GM19239 (cell line): ENCODE measurements around the gene SOD1.

Experiments
- DNase-seq: peaks from one replicate; pipeline ENCODE4 v3.0.0; 2011; ENCODE audit warnings: low spot score; ENCODE audit not compliant: insufficient read length
- FAIRE-seq: peaks from 2 replicates; lab custom pipeline; 2011; peaks lifted over from hg19 to GRCh38; lab: Jason Lieb, UNC

SOD1 gene

GRCh38 chr21:31677047-31677446 lies 17.6 kb downstream of the SOD1 start:
- FAIRE-seq (no peak), DNase-seq (no peak)

GRCh38 chr21:31678478-31678877 lies 19.0 kb downstream of the SOD1 start:
- FAIRE-seq: no peak
- DNase-seq: no peak

GRCh38 chr21:31682620-31683019 lies 23.1 kb downstream of the SOD1 start:
- FAIRE-seq (no peak), DNase-seq (no peak)

- DNase-seq (no peak), FAIRE-seq (no peak)
These were observed 23.5 kb downstream of the SOD1 start for GRCh38 chr21:31683029-31683428.

GRCh38 chr21:31684918-31685317 lies 25.4 kb downstream of the SOD1 start:
- FAIRE-seq (no peak), DNase-seq (no peak)

GRCh38 chr21:31686272-31686915 lies 26.9 kb downstream of the SOD1 start:
- no peak for DNase-seq
- no peak for FAIRE-seq

- DNase-seq (no peak), FAIRE-seq (no peak)
These were observed 27.6 kb downstream of the SOD1 start for GRCh38 chr21:31687108-31687507.

- no peak for DNase-seq
- FAIRE-seq: no peak
These were observed 29.3 kb downstream of the SOD1 start for GRCh38 chr21:31688603-31689368.

- no peak for DNase-seq
- FAIRE-seq: no peak
These were observed 33.7 kb downstream of the SOD1 start for GRCh38 chr21:31693222-31693621.

GRCh38 chr21:31696424-31696823 lies 36.9 kb downstream of the SOD1 start:
- FAIRE-seq: no peak
- DNase-seq: no peak

GRCh38 chr21:31698461-31698860 lies 39.0 kb downstream of the SOD1 start:
- DNase-seq: no peak
- FAIRE-seq: no peak

GRCh38 chr21:31700040-31700439 lies 40.5 kb downstream of the SOD1 start:
- DNase-seq (no peak), FAIRE-seq (no peak)

GRCh38 chr21:31706562-31706961 lies 47.1 kb downstream of the SOD1 start:
- FAIRE-seq: no peak

GRCh38 chr21:31707499-31707898 lies 48.0 kb downstream of the SOD1 start:
- FAIRE-seq (no peak), DNase-seq (no peak)

More at GRCh38 chr21:31706562-31706961, 47.1 kb downstream of the SOD1 start:
- no peak for DNase-seq

- FAIRE-seq (no peak), DNase-seq (no peak)
These were observed 49.0 kb downstream of the SOD1 start for GRCh38 chr21:31708541-31708940.

GRCh38 chr21:31710586-31710985 lies 51.1 kb downstream of the SOD1 start:
- FAIRE-seq: no peak

GRCh38 chr21:31711326-31711725 lies 51.8 kb downstream of the SOD1 start:
- no peak for FAIRE-seq
- no peak for DNase-seq

More at GRCh38 chr21:31710586-31710985, 51.1 kb downstream of the SOD1 start:
- DNase-seq: no peak

GRCh38 chr21:31711745-31712285 lies 52.3 kb downstream of the SOD1 start:
- no peak for FAIRE-seq

GRCh38 chr21:31713115-31713514 lies 53.6 kb downstream of the SOD1 start:
- DNase-seq (no peak), FAIRE-seq (no peak)

More at GRCh38 chr21:31711745-31712285, 52.3 kb downstream of the SOD1 start:
- DNase-seq: no peak

- FAIRE-seq (peak; percentile 26), DNase-seq (no peak)
These were observed 54.7 kb downstream of the SOD1 start for GRCh38 chr21:31713973-31714740.
